GM12892 (cell line): ENCODE data around the gene RIIAD1.

Experiments used
- POLR2A ChIP-seq: IDR thresholded peaks from 2 replicates; pipeline ENCODE4 v1.6.1; 2011; ENCODE audit warnings: low read depth, low read length, control low read depth
- POLR2AphosphoS5 ChIP-seq: IDR thresholded peaks from 2 replicates; pipeline ENCODE4 v1.6.1; 2011; ENCODE audit warnings: low read depth, low read length, control low read depth

GRCh38 chr1:151701515-151701914, 19.8 kb upstream of the RIIAD1 start:
- no peak for TF ChIP-seq POLR2AphosphoS5
- TF ChIP-seq POLR2A = no peak
